ENCODE results near the gene PPIL4.
"Not testable (repeated sequence)": the region's sequence is repeated elsewhere in the genome, so short reads cannot be mapped to it uniquely, and the experiment has no call there.

PPIL4 gene

DNA sequence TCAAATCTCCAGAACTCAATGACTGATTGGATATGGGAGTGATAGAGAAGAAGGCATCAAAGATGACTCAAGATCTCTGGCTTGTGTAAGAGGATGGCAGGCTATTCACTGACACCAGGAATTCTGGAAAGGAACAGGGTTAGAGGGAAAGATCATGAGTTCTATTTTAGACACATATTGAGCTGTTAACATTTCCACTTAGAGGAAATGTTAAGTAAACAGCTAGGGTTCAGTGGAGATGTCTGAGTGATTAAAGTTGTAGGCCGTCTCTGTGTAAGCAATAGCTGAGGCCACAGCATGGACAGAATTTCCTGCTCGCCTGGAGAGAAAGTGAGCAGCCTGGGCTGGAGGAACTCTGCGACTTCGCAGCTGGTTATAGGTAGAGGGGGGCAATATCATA lies 82.1 kb downstream of the PPIL4 start:
- TF ChIP-seq ZFX (IDR thresholded peaks at IDR 0.05) = no peak
- no peak for TF ChIP-seq CTCF (conservative IDR thresholded peaks at IDR 0.05)
- no peak overlapping the region for H3K27ac ChIP-seq

- H3K27ac ChIP-seq = not testable (repeated sequence)
Measured at GRCh38 chr6:149462712-149463111, 83.1 kb downstream of the PPIL4 start.

- no peak overlapping the region for H3K27ac ChIP-seq
Measured at GRCh38 chr6:149461670-149462069, 84.2 kb downstream of the PPIL4 start.

GRCh38 chr6:149460249-149460648 lies 85.6 kb downstream of the PPIL4 start:
- H3K27ac ChIP-seq = not testable (repeated sequence)

More at GRCh38 chr6:149461670-149462069, 84.2 kb downstream of the PPIL4 start:
- TF ChIP-seq ZFX (IDR thresholded peaks at IDR 0.05) = no peak
- no peak for TF ChIP-seq CTCF (conservative IDR thresholded peaks at IDR 0.05)

- no peak overlapping the region for H3K27ac ChIP-seq
- TF ChIP-seq CTCF (conservative IDR thresholded peaks at IDR 0.05) (no peak), ZFX (IDR thresholded peaks at IDR 0.05) (no peak)
Measured at GRCh38 chr6:149459761-149460160, 86.1 kb downstream of the PPIL4 start.

GRCh38 chr6:149458806-149459205 lies 87.0 kb downstream of the PPIL4 start:
- H3K27ac ChIP-seq = no peak overlapping the region
- TF ChIP-seq ZFX (IDR thresholded peaks at IDR 0.05) (no peak), CTCF (conservative IDR thresholded peaks at IDR 0.05) (no peak)

GRCh38 chr6:149458196-149458595 lies 87.6 kb downstream of the PPIL4 start:
- TF ChIP-seq CTCF (conservative IDR thresholded peaks at IDR 0.05) (no peak), ZFX (IDR thresholded peaks at IDR 0.05) (no peak)
- no peak overlapping the region for H3K27ac ChIP-seq

DNA sequence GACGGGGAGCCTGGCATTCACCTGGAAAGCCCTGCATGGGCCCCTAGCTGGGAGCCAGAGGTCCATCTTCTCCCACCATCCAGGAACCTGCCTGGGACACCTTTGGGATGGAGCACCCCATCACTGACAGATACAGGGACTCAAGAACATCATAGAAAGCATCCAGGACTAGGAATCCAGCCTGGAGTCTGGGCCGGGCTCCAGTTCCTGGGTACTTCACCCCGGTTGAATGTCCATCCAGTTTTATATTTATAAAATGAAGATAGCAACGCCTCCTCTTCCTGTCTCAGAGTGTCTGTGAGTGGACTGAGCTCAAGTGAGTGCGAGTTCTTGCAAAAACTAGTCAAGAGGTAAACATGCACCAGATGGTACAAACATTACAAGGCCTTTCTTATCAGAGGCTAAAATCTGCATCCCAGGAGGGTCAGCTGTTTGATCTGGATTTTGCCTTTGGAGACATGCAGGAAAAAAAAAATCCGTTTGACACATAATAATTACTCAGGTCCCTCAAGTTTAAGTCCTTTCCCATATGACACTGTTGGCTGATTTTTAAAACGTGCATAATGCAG lies 88.4 kb downstream of the PPIL4 start:
- no peak for TF ChIP-seq ZFX (IDR thresholded peaks at IDR 0.05)
- no peak for TF ChIP-seq CTCF (conservative IDR thresholded peaks at IDR 0.05)

More for the DNA sequence above, 88.4 kb downstream of the PPIL4 start:
- H3K27ac ChIP-seq = no peak overlapping the region

All from C4-2B (cell line).